Activated CD8-positive, alpha-beta memory T cell treated with anti-CD3 and anti-CD28 coated beads, Interleukin-2, amount 50 U/mL, for 24 hours (primary cell): ENCODE results near the gene FAM240B.

ENCODE experiments used
- DNase-seq: peaks from one replicate; pipeline ENCODE4 v3.0.0-alpha.2; 2020; ENCODE audit errors: extremely low read depth

The FAM240B gene

DNA sequence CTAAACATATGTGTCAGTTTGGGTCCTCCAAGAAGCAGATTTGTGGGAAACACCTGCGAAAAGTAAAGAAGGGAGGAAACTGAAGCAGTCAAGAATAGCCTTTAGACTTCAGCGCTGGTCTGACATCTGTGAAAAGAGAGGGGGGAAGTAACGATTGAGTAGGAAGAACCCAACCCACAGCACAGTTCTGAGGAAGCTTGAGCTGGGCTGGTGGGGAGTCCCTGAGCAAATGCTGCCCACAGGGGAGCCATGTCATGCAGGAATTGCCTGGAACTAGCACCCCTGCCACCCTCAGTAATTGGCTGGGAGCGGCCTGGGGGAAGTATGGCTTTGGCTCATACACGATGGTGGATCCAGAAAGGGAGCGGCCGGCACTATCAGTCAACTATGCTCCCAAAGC is 20.6 kb downstream of the FAM240B start:
- DNase-seq: no peak

DNA sequence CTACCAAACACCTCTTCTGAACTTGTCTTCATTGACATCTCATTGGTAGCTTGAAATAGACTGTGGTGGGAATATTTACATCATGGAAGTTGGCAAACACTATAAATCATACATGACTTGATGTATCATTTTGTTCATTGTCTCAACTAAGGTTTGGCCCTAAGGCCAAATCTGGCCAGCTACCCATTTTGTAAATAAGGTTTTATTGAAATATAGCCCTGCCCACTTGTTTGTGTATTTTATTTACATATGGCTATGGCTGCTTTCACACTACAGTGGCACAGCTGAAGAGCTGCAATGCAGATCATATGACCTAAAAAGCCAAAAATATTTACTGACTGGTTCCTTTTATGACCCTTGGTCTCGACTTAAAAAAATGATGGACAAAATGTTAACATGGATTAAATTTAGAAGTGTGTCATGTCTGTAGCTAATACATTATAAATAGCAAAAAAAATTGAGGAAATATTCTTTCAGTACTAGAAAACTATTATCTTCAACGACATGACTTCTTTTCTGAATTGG is 22.1 kb downstream of the FAM240B start:
- no peak for DNase-seq

DNA sequence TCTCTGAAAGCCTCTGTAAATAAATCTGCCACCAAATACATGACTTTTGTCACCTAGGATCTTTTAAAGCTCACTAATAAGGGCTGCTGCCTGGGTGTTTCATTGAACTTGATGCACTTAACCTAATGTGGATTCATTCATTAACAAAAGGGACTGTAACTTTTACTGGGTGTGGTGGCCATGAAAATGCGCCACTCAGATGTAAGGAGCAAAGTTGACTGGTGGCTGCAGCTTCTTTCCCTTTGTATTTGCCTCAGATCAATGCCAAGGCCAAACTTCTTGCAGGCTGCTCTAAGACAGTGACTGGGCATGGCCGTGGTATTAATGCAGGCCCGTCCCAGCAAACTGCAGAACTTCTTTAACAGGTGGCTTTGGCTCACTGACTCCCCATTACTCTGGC is 22.9 kb downstream of the FAM240B start:
- no peak for DNase-seq

GRCh38 chr9:38694676-38695075 is 25.3 kb downstream of the FAM240B start:
- DNase-seq: no peak

DNA sequence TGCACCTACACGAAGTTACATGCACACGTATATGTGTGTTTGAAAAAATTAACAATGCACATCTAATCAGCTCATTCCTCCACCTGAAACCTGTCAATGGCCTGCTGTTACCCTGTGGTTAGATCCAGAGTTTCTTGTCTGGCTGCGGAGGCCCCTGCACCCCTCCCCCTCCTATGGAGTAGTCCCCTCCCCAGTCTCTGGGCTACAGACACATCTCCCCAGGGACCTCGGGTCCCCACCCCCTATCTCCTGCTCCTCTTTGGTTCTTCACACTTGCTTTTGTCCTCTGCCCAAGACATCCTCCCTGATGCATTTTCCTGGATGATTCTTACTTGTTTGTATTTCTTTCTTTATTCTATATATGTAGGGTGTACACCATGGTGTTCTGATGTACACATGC is 27.2 kb downstream of the FAM240B start:
- DNase-seq: no peak

DNA sequence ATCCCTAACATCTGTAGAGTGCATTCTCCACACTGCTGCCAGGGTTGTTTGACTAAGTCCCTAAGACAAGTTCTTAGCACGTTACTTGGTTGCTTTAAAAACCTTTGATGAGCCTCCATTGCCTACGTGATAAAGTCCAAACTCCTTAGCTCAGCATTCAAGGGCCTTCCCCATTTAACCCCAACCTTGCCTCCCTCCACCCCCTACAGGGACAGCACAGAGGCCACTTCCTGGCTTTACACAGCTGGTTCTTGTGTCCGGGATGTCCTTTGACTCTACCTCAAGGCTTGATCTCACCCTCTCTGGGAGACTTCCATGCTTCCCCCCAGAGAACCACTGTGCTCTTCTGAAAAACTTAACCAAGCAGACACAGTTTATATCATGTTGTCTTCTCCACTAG is 29.4 kb downstream of the FAM240B start:
- DNase-seq: no peak

- DNase-seq: no peak
Observed at GRCh38 chr9:38689678-38690077, 30.3 kb downstream of the FAM240B start.

- no peak for DNase-seq
Observed at GRCh38 chr9:38687992-38688391, 31.9 kb downstream of the FAM240B start.

GRCh38 chr9:38687389-38687842 is 32.5 kb downstream of the FAM240B start:
- DNase-seq: no peak

DNA sequence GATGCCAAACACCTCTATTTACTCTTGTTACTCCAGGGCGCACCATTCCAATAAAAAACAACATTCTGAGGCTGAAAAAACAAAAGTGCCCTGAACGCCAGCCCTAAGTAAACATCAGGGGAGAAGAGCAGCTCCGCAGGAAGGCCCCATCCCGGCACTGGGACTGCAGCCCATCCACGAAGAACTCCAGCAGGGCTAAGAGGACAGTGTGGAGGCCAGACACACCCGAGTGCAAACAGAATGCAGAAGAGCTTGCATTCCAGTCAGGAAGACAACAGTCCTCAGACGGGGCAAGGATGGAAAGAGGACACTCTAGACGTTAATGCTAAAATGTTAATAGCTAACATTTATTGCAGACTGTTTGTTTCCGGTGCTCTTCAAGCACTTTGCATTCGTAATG is 33.0 kb downstream of the FAM240B start:
- DNase-seq: no peak

GRCh38 chr9:38685535-38685934 is 34.4 kb downstream of the FAM240B start:
- DNase-seq: no peak

DNA sequence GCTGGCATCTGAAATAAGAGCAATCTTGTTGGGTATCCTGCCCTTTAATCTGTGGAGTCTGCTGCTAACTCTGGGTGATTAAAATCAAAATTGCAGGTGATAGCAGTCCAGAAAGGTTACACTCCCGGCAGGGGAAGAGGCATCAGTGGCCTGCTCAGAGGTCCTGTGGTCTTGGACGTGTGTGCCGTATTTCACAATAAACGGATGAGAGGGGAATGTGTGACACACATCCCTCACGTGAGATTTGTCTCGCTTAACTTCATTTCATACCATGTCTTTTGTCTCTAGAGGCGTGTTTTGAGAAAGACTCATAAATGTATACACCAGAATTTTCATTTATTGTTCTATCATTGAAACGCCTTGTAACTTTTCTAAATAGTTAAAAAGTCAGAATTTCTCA is 36.6 kb downstream of the FAM240B start:
- DNase-seq: no peak

DNA sequence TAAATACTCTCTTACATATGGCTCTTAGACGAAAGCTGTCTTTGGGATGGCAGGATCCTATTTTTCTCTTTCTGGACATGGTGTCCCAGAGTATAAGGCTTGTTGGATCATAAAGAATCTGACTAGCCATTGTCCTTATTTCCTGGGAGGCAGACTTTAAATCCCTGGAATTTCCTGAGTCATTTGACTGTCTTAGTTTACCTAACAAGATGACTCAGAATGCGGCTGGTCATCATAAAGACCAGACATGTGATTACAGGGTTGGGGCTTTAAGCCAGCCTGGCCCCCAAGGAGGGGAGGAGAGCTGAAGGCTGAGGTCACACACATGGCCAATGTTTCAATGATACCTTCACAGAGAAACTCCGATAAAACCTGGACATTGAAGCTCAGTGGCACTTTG is 37.2 kb downstream of the FAM240B start:
- no peak for DNase-seq

- no peak for DNase-seq
Observed at GRCh38 chr9:38681747-38682227, 38.1 kb downstream of the FAM240B start.

GRCh38 chr9:38680837-38681445 is 39.0 kb downstream of the FAM240B start:
- no peak for DNase-seq

DNA sequence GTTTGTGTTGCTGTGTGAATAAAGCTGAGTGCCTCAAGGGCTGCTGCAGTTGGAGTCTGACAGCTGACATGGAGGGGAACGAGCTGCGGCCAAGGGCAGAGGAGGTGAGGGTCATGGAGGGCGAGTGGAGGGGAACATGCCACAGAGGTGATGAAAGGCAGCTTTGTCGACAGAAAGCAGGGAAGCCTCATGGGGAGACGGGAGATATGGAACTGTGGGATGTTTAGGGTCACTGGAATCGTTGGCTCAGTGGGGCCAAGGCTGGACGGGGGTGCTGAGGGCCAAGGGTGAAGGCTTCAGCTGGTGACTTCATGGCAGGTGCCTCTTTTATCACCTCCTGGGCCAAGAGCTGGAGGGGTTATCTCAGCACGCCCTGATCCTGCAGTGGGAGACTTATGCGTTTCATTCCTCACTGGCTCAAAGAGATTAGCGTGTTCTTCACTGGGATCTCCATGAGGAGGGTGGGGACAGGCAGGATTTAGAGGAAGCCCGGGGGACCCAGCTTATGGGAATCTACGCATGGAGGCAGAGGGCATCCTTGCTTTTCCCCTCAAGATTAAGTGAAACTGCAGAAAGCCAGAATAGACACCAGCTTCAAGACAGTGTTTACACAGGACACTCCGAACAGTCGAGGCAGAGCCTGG is 42.2 kb downstream of the FAM240B start:
- DNase-seq: no peak

GRCh38 chr9:38675831-38676230 is 44.1 kb downstream of the FAM240B start:
- no peak for DNase-seq

GRCh38 chr9:38675211-38675610 is 44.7 kb downstream of the FAM240B start:
- no peak for DNase-seq

- DNase-seq: no peak
Observed at GRCh38 chr9:38673399-38674193, 46.3 kb downstream of the FAM240B start.

GRCh38 chr9:38671748-38672147 is 48.2 kb downstream of the FAM240B start:
- no peak for DNase-seq

DNA sequence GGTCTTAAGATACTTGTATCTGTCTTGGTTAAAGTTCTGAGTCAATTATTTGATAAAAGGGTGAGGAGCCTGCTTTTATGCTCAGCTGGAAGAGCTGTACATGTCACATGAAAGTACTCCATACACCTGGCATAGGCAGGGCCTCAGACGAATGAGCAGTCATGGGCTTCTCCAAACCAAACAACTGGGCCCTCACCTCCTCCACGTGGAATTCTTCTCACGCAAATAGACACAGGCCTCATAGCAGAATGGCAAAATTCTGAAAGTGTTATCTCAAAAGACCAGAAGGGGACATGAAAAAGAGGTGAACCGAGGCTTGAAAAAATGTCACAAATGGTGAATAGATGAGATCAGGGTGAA is 48.6 kb downstream of the FAM240B start:
- DNase-seq: no peak

DNA sequence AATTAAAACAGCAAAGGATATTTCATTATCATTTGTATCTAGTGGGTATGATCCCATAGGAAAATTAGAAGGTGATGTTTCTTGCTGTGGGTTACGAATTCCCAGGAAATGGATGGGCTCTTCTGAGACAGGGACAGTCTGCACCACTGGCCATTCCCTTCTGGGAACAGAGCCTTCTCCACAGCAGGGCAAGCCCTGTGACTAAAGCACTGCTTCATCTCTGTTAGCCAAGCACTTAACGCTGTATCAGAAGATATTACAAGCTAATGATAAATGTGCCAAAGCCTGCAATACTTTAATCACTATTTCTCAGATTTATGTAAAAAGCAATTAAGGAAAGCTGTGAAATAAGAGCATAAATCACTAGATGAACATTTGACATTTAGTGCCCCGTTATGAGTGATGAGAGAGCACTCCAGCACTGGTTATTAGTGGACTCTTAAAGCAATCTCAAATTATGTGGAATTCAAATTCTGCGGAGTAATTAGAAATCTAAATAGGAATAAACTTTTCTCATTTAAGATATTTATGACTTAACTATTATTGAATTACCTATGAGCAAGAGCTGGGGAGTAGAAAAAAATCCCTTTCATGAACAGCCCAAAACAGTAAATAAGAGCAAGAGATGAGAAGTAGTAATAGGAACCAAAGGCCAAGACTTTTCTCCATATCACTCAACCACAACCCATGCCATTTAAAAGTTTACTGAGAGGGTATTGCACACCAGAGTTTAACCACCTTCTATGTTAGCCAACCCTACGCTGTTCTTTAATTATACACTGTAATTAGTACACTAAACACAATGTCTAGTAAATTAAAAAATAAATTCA is 49.2 kb downstream of the FAM240B start:
- no peak for DNase-seq
